Fibroblast of peridontal ligament (primary cell): ENCODE data around the gene PHACTR3.

Source experiments
- DNase-seq: peaks from one replicate; pipeline ENCODE4 v3.0.0-alpha.2; 2010; ENCODE audit errors: extremely low read depth

Gene PHACTR3

DNA sequence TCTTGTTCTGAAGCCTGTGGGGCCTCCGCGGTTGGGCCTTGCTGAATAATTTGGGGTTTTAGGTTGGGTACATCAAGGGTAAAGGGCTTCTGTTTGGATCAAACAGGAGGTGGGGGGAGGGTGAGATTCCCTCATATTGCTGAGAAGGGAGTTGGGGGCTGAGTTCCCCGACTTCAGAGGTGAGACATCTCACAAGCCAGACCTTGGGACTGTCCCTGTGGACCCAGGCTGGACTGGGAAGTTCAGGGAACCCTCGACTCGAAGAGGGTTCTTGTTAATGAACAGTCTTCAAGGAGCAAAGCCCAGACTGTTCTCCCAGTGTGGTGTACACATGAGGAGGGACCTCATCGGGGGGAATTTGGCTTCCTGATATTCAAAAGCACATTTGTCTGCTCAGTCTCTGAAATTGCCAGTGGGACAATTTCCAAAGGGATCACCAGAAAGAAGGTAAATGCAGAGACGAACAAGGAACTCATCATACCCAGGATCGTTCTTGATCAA lies 210.6 kb downstream of the PHACTR3 start:
- DNase-seq, result no peak

GRCh38 chr20:59816146-59816738 lies 211.9 kb downstream of the PHACTR3 start:
- DNase-seq, result no peak

DNA sequence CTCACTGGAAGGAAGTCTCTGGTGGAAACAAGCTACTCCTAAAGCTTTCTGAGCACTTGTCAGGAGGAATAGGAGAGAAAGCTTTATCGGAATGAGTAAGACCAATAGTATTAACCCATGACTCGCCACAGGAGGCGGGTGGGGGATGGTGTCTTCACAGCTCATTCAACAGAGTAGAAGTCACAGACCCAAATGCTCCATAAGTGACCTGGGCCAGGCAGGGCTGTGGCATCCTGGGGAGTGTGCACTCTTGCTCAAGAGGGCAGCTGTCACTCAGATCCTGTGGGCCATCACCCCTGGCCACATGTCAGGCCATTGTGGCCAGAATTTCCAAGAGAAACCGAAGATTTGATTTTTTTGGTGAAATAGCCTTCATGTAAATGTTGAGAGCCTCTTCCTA lies 213.1 kb downstream of the PHACTR3 start:
- no peak for DNase-seq

DNA sequence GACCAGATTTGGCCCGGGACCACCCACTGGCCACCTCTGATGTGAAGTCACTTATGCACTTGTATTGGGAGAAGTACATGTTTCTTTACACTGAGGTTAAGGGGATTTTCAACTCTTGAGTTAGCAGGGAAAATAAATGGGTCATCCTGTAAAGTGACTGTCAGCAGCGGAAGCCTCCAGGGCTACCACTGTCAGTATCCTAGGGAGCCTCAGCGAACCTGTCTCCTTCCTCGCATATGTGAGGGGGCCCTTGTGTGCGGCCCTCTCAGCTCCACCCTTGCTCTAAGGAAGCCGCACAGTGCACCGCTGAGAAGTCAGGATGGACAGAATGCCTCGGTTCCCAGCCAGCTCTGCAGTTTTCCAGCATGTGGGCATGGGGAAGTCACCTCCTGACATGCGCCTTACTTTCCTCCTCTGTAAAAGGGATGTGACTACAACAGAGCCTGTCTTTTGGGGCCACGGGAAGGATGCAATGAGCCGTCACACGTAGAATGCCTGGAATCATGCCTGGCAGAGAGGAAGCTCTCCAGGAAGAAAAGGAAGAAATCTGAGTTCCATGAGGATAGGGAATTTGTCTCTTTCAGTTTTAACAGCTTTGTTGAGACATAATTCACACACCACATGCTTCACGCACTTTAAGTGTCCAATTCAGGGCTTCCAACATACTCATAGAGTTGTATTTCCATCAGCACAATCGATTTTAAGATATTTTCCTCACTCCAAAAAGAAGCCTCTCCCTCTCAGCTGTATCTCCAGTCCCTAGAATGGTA lies 213.7 kb downstream of the PHACTR3 start:
- no peak for DNase-seq

GRCh38 chr20:59818911-59819310 lies 214.6 kb downstream of the PHACTR3 start:
- no peak for DNase-seq

- DNase-seq, result no peak
These were observed 215.3 kb downstream of the PHACTR3 start for GRCh38 chr20:59819496-59820203.

- no peak for DNase-seq
These were observed 216.1 kb downstream of the PHACTR3 start for GRCh38 chr20:59820204-59821041.

GRCh38 chr20:59821201-59821600 lies 216.9 kb downstream of the PHACTR3 start:
- no peak for DNase-seq

DNA sequence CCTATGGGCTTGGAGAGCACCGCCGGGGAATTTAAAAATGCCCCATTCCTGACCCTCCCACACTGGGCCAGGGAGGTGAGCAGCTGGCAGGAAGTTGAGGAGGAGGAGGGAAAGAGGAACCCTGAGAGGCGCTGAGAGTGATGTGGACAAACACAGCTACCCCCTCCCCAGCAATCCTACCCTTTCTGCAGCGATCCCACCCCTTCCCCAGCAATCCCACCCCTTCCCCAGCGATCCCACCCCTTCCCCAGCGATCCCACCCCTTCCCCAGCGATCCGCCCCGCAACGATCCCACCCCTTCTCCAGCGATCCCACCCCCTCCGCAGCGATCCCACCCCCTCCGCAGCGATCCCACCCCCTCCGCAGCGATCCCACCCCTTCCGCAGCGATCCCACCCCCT lies 217.4 kb downstream of the PHACTR3 start:
- no peak for DNase-seq

GRCh38 chr20:59822291-59823029 lies 218.1 kb downstream of the PHACTR3 start:
- no peak for DNase-seq

- DNase-seq, result no peak
These were observed 218.7 kb downstream of the PHACTR3 start for GRCh38 chr20:59823030-59823423.

- no peak for DNase-seq
These were observed 219.3 kb downstream of the PHACTR3 start for GRCh38 chr20:59823491-59824259.

DNA sequence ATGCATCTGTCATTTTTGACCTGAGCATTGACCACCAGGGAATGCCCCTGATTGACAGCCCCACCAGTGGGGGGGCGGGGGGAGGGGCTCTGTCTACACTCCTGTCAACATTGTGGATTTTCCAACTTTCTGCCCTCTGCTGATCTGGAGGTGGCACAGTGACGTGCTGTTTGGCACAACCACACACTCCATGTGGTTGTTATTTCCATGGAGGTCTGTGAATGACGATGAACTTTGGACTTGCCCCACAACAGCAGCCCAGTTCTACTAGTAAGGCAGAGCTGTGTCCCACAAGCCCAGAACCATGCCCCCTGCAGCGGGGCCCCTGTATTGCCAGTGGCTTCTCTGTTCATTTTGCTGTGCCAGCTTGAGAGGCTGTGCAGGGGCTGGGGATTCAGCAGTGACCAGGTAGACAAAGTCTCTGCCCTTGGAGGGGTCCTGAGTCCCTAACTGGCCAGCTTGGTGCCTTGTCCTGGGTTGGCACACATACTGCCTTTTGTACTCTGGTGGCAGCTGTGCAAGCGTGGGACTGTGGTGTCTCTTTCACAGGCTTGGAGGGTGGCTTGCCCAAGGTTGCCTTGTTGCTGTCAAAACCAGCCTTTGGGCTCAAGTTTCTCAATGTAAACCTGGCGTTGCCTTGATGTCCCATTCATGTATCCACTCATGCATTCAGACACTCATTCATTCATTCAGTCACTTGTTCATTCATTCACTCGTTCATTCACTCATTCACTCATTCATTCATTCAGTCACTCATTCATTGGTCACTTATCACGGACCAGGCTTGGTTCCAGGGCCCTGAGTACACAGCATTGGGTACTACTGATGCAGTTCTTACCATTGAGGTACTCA lies 220.6 kb downstream of the PHACTR3 start:
- DNase-seq, result no peak

- no peak for DNase-seq
These were observed 221.2 kb downstream of the PHACTR3 start for GRCh38 chr20:59825563-59825920.

DNA sequence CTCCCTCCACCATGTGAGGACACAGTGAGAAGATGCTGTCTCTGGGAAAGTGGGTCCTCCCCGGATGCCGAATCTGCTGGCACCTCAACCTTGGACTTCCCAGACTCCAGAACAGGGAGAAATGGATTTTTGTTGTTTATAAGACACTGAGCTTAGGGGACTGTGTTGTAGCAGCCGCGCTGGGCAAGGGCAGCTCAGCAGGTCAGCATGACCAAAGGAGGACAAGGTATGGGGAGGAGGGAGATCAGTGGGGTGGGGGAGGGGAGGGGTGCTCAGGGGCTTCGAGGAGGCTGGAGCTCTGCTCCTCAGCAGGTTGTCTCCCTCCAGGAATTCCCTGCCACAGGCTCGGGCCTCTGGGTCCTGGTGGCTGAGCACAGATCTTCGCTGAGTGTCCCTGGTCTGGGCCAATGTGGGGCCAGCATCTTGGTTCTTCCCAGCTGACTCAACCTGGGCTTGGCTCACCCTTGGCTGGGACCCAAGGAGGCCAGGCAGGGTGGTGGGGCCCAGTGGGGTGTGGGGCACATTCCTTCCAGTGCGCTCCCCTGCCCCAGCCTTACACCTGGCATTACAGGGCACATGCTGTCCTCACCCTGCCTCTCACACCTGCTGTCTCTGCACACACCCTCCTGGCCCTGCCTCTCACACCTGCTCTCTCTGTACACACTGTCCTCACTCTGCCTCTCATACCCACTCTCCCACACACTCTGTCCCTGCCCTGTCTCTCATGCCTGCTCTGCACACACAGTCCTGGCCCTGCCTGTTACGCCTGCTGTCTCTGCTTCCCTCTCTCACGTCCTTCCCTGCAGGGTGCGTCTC lies 221.8 kb downstream of the PHACTR3 start:
- DNase-seq, result no peak

- DNase-seq, result no peak
These were observed 223.1 kb downstream of the PHACTR3 start for GRCh38 chr20:59827138-59828056.
